Retinal pigment epithelial cell (primary cell): ENCODE results near the gene CASS4.

Experiments used
- DNase-seq: peaks from one replicate; pipeline ENCODE4 v3.0.0-alpha.2; 2010; ENCODE audit warnings: low read depth
- H3K4me3 ChIP-seq: 2 replicates; pipeline ENCODE4 v1.5.1; 2011; ENCODE audit warnings: mild to moderate bottlenecking, low read length, control low read depth, moderate library complexity
- CTCF ChIP-seq: conservative IDR thresholded peaks from 2 replicates; pipeline ENCODE4 v1.5.1; 2011; ENCODE audit warnings: low read depth, low read length, control low read depth, inconsistent platforms

CASS4 gene

GRCh38 chr20:56443654-56444540, 31.8 kb downstream of the CASS4 start:
- no peak for TF ChIP-seq CTCF
- no peak overlapping the region for H3K4me3 ChIP-seq
- DNase-seq: no peak

GRCh38 chr20:56445130-56445529, 33.1 kb downstream of the CASS4 start:
- no peak for TF ChIP-seq CTCF
- H3K4me3 ChIP-seq: no peak overlapping the region
- no peak for DNase-seq

- TF ChIP-seq CTCF: no peak
- H3K4me3 ChIP-seq: no peak overlapping the region
- DNase-seq: no peak
These were observed 33.5 kb downstream of the CASS4 start for GRCh38 chr20:56445540-56445939.

GRCh38 chr20:56447227-56447626, 35.2 kb downstream of the CASS4 start:
- H3K4me3 ChIP-seq: no peak overlapping the region
- no peak for DNase-seq
- no peak for TF ChIP-seq CTCF

- H3K4me3 ChIP-seq: no peak overlapping the region
- TF ChIP-seq CTCF: no peak
- no peak for DNase-seq
These were observed 37.4 kb downstream of the CASS4 start for GRCh38 chr20:56449459-56449858.

GRCh38 chr20:56451056-56451765, 39.2 kb downstream of the CASS4 start:
- no peak for TF ChIP-seq CTCF
- no peak overlapping the region for H3K4me3 ChIP-seq
- DNase-seq: no peak
